Measurements from ENCODE around the gene CASTOR1.

CASTOR1 gene

DNA sequence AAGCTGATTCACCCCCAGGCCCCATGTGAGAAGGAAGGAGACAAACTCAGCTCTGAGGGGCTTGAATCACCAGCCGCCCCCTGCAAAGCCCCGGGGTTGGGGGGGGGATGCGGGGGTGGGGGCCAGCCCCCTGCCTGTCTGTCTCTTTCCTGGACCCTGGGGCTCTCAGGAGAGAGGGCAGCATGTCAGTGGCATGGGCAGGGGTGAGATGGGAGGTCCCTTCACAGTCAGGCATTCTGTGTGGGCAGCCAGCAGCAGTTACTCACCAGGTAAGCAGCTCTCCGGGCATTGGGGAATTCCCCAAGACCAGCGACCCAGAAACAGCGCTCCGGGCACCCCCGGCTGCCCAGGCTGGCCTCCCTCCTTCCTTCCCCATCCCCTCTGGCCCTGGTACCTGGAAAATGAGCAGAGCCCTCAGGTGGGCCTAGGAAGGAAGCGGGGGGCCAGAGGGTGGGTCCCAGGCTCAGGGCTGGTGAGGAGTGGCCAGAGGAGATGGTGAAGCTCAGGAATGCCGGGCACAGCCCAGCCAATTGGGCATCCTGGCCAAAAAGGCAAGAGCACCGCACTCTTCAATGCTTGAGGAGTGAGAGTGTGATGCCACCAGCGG lies 38.5 kb downstream of the CASTOR1 start:
- TF ChIP-seq CTCF (IDR thresholded peaks at IDR 0.05; ENCODE audit: extremely low read depth, missing control alignments) = no peak
- no peak for DNase-seq (ENCODE audit: low spot score)

GRCh38 chr22:30250039-30250565 lies 39.2 kb downstream of the CASTOR1 start:
- no peak for DNase-seq (ENCODE audit: low spot score)
- no peak for TF ChIP-seq CTCF (IDR thresholded peaks at IDR 0.05; ENCODE audit: extremely low read depth, missing control alignments)

GRCh38 chr22:30249049-30250038 lies 40.0 kb downstream of the CASTOR1 start:
- TF ChIP-seq CTCF (IDR thresholded peaks at IDR 0.05; ENCODE audit: extremely low read depth, missing control alignments) = no peak
- DNase-seq (ENCODE audit: low spot score) = no peak

GRCh38 chr22:30248484-30248883 lies 40.8 kb downstream of the CASTOR1 start:
- no peak for TF ChIP-seq CTCF (IDR thresholded peaks at IDR 0.05; ENCODE audit: extremely low read depth, missing control alignments)
- no peak for DNase-seq (ENCODE audit: low spot score)

DNA sequence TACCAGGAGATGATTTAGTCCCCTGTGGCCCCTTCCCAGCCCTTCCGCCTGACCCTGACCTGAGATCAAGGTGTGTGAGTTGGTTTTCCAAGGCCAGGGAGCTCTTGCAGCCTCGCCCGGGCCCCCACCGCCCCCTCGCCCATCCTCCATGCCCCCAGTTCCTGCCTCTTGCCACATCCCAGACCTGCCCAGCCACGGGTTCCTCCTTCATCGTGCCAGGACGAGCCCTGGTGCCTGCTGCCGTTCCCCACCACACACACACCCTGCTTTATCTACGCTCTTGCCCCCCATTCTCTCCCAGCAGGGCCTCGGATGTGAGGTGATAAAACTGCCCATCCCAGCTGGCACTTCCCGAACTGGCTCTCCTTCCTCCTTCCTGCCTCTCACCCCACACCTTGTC lies 41.3 kb downstream of the CASTOR1 start:
- TF ChIP-seq CTCF (IDR thresholded peaks at IDR 0.05; ENCODE audit: extremely low read depth, missing control alignments) = no peak
- DNase-seq (ENCODE audit: low spot score) = no peak

- TF ChIP-seq CTCF (IDR thresholded peaks at IDR 0.05; ENCODE audit: extremely low read depth, missing control alignments) = no peak
These were observed 41.7 kb downstream of the CASTOR1 start for GRCh38 chr22:30247561-30247960.

DNA sequence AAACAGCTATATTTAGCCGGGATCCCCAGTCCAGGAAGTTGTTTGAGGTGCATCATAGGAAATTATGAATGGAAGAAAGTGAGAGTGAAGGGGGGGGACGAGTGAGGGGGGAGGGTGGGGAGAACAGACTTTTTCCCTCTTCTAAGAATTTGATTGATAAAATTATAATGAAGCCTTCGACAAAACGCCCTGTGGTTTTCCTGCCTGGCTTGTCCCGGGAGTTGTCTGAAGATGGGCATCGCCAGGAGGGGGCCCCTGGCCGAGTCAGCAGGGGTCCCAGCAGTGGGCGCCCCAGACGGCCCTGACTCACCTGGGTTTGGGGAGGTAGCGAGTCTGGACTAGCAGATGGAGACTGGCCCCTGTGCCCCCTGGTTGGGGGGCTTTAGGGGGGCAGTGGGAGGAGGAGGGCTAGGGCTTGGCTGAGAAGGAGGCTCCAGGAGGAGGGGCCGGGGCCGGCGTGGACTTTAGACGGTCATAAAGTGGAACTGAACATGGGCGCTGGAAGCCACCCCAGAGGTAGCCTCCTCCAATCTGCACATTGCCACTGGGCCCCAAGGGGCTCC lies 42.4 kb downstream of the CASTOR1 start:
- DNase-seq (ENCODE audit: low spot score) = no peak
- no peak for TF ChIP-seq CTCF (IDR thresholded peaks at IDR 0.05; ENCODE audit: extremely low read depth, missing control alignments)

More at GRCh38 chr22:30247561-30247960, 41.7 kb downstream of the CASTOR1 start:
- DNase-seq (ENCODE audit: low spot score) = no peak
